Neural progenitor cell (in vitro differentiated cells): ENCODE results near the gene GFAP.
"Not testable (repeated sequence)": the region's sequence is repeated elsewhere in the genome, so short reads cannot be mapped to it uniquely, and the experiment has no call there.

Experiments used
- EZH2phosphoT487 ChIP-seq: fragments of 200-600 bp; sonication (generic); IDR thresholded peaks from 2 replicates; pipeline ENCODE4 v1.6.1; 2017; ENCODE audit warnings: antibody characterized with exemption
- TF ChIP-seq, protein P1 (sequence below): fragments of 200-600 bp; sonication (generic); IDR thresholded peaks from 2 replicates; pipeline ENCODE4 v1.5.1; 2017; ENCODE audit warnings: antibody characterized with exemption, mild to moderate bottlenecking

- TF ChIP-seq EZH2phosphoT487: not testable (repeated sequence)
- TF ChIP-seq, protein P1, sequence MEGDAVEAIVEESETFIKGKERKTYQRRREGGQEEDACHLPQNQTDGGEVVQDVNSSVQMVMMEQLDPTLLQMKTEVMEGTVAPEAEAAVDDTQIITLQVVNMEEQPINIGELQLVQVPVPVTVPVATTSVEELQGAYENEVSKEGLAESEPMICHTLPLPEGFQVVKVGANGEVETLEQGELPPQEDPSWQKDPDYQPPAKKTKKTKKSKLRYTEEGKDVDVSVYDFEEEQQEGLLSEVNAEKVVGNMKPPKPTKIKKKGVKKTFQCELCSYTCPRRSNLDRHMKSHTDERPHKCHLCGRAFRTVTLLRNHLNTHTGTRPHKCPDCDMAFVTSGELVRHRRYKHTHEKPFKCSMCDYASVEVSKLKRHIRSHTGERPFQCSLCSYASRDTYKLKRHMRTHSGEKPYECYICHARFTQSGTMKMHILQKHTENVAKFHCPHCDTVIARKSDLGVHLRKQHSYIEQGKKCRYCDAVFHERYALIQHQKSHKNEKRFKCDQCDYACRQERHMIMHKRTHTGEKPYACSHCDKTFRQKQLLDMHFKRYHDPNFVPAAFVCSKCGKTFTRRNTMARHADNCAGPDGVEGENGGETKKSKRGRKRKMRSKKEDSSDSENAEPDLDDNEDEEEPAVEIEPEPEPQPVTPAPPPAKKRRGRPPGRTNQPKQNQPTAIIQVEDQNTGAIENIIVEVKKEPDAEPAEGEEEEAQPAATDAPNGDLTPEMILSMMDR: not testable (repeated sequence)
Observed at GRCh38 chr17:44945652-44946051, 30.4 kb upstream of the GFAP start.
